ENCODE results near the gene RAMAC.

RAMAC gene

GRCh38 chr15:82960766-82961165, 25.2 kb upstream of the RAMAC start:
- Histone ChIP-seq H2AK5ac (ENCODE audit: low read length) (no peak overlapping the region), H3K4ac (ENCODE audit: low read depth, low read length) (no peak overlapping the region)
- WGBS (ENCODE audit: extremely low coverage, insufficient coverage, insufficient read length): no CpG with 5 or more reads among the region's 3 CpGs

GRCh38 chr15:82963471-82964341, 22.3 kb upstream of the RAMAC start:
- no peaks in the 10 kb centered on the region for H3K9me3 ChIP-seq (ENCODE audit: insufficient read depth, low read depth, low read length)
- no CpG with 5 or more reads among the region's 7 CpGs for WGBS (ENCODE audit: extremely low coverage, insufficient coverage, insufficient read length)

More at GRCh38 chr15:82960766-82961165, 25.2 kb upstream of the RAMAC start:
- H3K79me1 ChIP-seq (ENCODE audit: low read length): no peaks in the 10 kb centered on the region
- H3K18ac ChIP-seq (ENCODE audit: low read length): no peak overlapping the region
- H3K36me3 ChIP-seq (ENCODE audit: control insufficient read depth in 1 of 2, insufficient read depth in 2 of 2, low read length in 2 of 2): no peaks in the 10 kb centered on the region
- no peak overlapping the region for H4K12ac ChIP-seq (ENCODE audit: low read depth, low read length)
- no peaks in the 10 kb centered on the region for H3K79me2 ChIP-seq (ENCODE audit: control insufficient read depth, insufficient read depth, low read length, poor library complexity)
- H2BK12ac ChIP-seq (ENCODE audit: low read length): no peak overlapping the region
- H3K9ac ChIP-seq (ENCODE audit: low read length): no peak overlapping the region
- no peak overlapping the region for H3K14ac ChIP-seq (ENCODE audit: low read length)
- H3K27ac ChIP-seq (ENCODE audit: low read depth, low read length): no peak overlapping the region
- no peaks in the 10 kb centered on the region for H3K9me3 ChIP-seq (ENCODE audit: insufficient read depth, low read depth, low read length)
- H3K4me1 ChIP-seq (ENCODE audit: control insufficient read depth in 1 of 2, insufficient read depth in 2 of 2, low read length in 2 of 2): no peaks in the 10 kb centered on the region
- no peaks in the 10 kb centered on the region for H3K27me3 ChIP-seq (ENCODE audit: insufficient read depth, low read length)
- no peak overlapping the region for H2BK120ac ChIP-seq (ENCODE audit: insufficient read depth, low read length, poor library complexity)
- no peak overlapping the region for H4K91ac ChIP-seq (ENCODE audit: low read depth, low read length)
- H2AFZ ChIP-seq (ENCODE audit: insufficient read depth, low read length, poor library complexity): no peak overlapping the region
- H3K23ac ChIP-seq (ENCODE audit: low read length): no peak overlapping the region
- no peak overlapping the region for H3K4me3 ChIP-seq (ENCODE audit: low read depth, low read length)
- H2BK5ac ChIP-seq (ENCODE audit: low read depth, low read length, poor library complexity): no peak overlapping the region
- no peak overlapping the region for H4K8ac ChIP-seq (ENCODE audit: low read depth, low read length)
- H3K4me2 ChIP-seq (ENCODE audit: low read length): no peak overlapping the region
- no peak for DNase-seq

GRCh38 chr15:82964890-82965289, 21.1 kb upstream of the RAMAC start:
- WGBS (ENCODE audit: extremely low coverage, insufficient coverage, insufficient read length): no CpG with 5 or more reads among the region's 5 CpGs

More at GRCh38 chr15:82963471-82964341, 22.3 kb upstream of the RAMAC start:
- H3K27me3 ChIP-seq (ENCODE audit: insufficient read depth, low read length): no peaks in the 10 kb centered on the region
- H3K79me2 ChIP-seq (ENCODE audit: control insufficient read depth, insufficient read depth, low read length, poor library complexity): no peaks in the 10 kb centered on the region
- H2AK5ac ChIP-seq (ENCODE audit: low read length): no peak overlapping the region
- H3K27ac ChIP-seq (ENCODE audit: low read depth, low read length): no peak overlapping the region
- no peak overlapping the region for H3K4me3 ChIP-seq (ENCODE audit: low read depth, low read length)
- no peak overlapping the region for H3K4me2 ChIP-seq (ENCODE audit: low read length)
- no peak overlapping the region for H4K12ac ChIP-seq (ENCODE audit: low read depth, low read length)
- DNase-seq: no peak
- H2BK12ac ChIP-seq (ENCODE audit: low read length): no peak overlapping the region
- H3K4ac ChIP-seq (ENCODE audit: low read depth, low read length): no peak overlapping the region
- H3K4me1 ChIP-seq (ENCODE audit: control insufficient read depth in 1 of 2, insufficient read depth in 2 of 2, low read length in 2 of 2): no peaks in the 10 kb centered on the region
- H3K9ac ChIP-seq (ENCODE audit: low read length): no peak overlapping the region
- no peaks in the 10 kb centered on the region for H3K79me1 ChIP-seq (ENCODE audit: low read length)
- no peak overlapping the region for H2AFZ ChIP-seq (ENCODE audit: insufficient read depth, low read length, poor library complexity)
- H3K36me3 ChIP-seq (ENCODE audit: control insufficient read depth in 1 of 2, insufficient read depth in 2 of 2, low read length in 2 of 2): no peaks in the 10 kb centered on the region
- no peak overlapping the region for H2BK5ac ChIP-seq (ENCODE audit: low read depth, low read length, poor library complexity)
- no peak overlapping the region for H2BK120ac ChIP-seq (ENCODE audit: insufficient read depth, low read length, poor library complexity)
- no peak overlapping the region for H3K14ac ChIP-seq (ENCODE audit: low read length)
- H4K8ac ChIP-seq (ENCODE audit: low read depth, low read length): no peak overlapping the region
- no peak overlapping the region for H3K18ac ChIP-seq (ENCODE audit: low read length)
- H4K91ac ChIP-seq (ENCODE audit: low read depth, low read length): no peak overlapping the region
- H3K23ac ChIP-seq (ENCODE audit: low read length): no peak overlapping the region

GRCh38 chr15:82966671-82967071, 19.3 kb upstream of the RAMAC start:
- no peaks in the 10 kb centered on the region for H3K36me3 ChIP-seq (ENCODE audit: control insufficient read depth in 1 of 2, insufficient read depth in 2 of 2, low read length in 2 of 2)
- H4K8ac ChIP-seq (ENCODE audit: low read depth, low read length): no peak overlapping the region
- H3K9ac ChIP-seq (ENCODE audit: low read length): no peak overlapping the region
- no peak overlapping the region for H3K23ac ChIP-seq (ENCODE audit: low read length)
- no peak for DNase-seq
- no peak overlapping the region for H3K14ac ChIP-seq (ENCODE audit: low read length)
- H3K4ac ChIP-seq (ENCODE audit: low read depth, low read length): no peak overlapping the region
- H4K12ac ChIP-seq (ENCODE audit: low read depth, low read length): no peak overlapping the region
- no peaks in the 10 kb centered on the region for H3K79me2 ChIP-seq (ENCODE audit: control insufficient read depth, insufficient read depth, low read length, poor library complexity)
- no peak overlapping the region for H2AK5ac ChIP-seq (ENCODE audit: low read length)
- H2BK120ac ChIP-seq (ENCODE audit: insufficient read depth, low read length, poor library complexity): no peak overlapping the region
- no peak overlapping the region for H2AFZ ChIP-seq (ENCODE audit: insufficient read depth, low read length, poor library complexity)
- H3K27ac ChIP-seq (ENCODE audit: low read depth, low read length): no peak overlapping the region
- H3K18ac ChIP-seq (ENCODE audit: low read length): no peak overlapping the region
- no peak overlapping the region for H3K4me3 ChIP-seq (ENCODE audit: low read depth, low read length)
- H3K27me3 ChIP-seq (ENCODE audit: insufficient read depth, low read length): no peaks in the 10 kb centered on the region
- no peak overlapping the region for H4K91ac ChIP-seq (ENCODE audit: low read depth, low read length)
- H3K4me1 ChIP-seq (ENCODE audit: control insufficient read depth in 1 of 2, insufficient read depth in 2 of 2, low read length in 2 of 2): peaks cover 0 to 1% of the 10 kb centered on the region in 2 experiments
- no peak overlapping the region for H2BK12ac ChIP-seq (ENCODE audit: low read length)
- no peak overlapping the region for H2BK5ac ChIP-seq (ENCODE audit: low read depth, low read length, poor library complexity)
- peaks cover 2% of the 10 kb centered on the region for H3K79me1 ChIP-seq (ENCODE audit: low read length)
- H3K9me3 ChIP-seq (ENCODE audit: insufficient read depth, low read depth, low read length): no peaks in the 10 kb centered on the region
- no peak overlapping the region for H3K4me2 ChIP-seq (ENCODE audit: low read length)
- no CpG with 5 or more reads among the region's 4 CpGs for WGBS (ENCODE audit: extremely low coverage, insufficient coverage, insufficient read length)

More at GRCh38 chr15:82964890-82965289, 21.1 kb upstream of the RAMAC start:
- no peak overlapping the region for H3K4me2 ChIP-seq (ENCODE audit: low read length)
- H4K12ac ChIP-seq (ENCODE audit: low read depth, low read length): no peak overlapping the region
- no peak overlapping the region for H2BK12ac ChIP-seq (ENCODE audit: low read length)
- no peak overlapping the region for H3K18ac ChIP-seq (ENCODE audit: low read length)
- H3K36me3 ChIP-seq (ENCODE audit: control insufficient read depth in 1 of 2, insufficient read depth in 2 of 2, low read length in 2 of 2): no peaks in the 10 kb centered on the region
- no peaks in the 10 kb centered on the region for H3K79me1 ChIP-seq (ENCODE audit: low read length)
- H4K8ac ChIP-seq (ENCODE audit: low read depth, low read length): no peak overlapping the region
- no peaks in the 10 kb centered on the region for H3K27me3 ChIP-seq (ENCODE audit: insufficient read depth, low read length)
- H2AK5ac ChIP-seq (ENCODE audit: low read length): no peak overlapping the region
- no peak overlapping the region for H3K9ac ChIP-seq (ENCODE audit: low read length)
- H3K4me3 ChIP-seq (ENCODE audit: low read depth, low read length): no peak overlapping the region
- H3K4ac ChIP-seq (ENCODE audit: low read depth, low read length): no peak overlapping the region
- H2AFZ ChIP-seq (ENCODE audit: insufficient read depth, low read length, poor library complexity): no peak overlapping the region
- no peak overlapping the region for H3K14ac ChIP-seq (ENCODE audit: low read length)
- DNase-seq: no peak
- H4K91ac ChIP-seq (ENCODE audit: low read depth, low read length): no peak overlapping the region
- no peaks in the 10 kb centered on the region for H3K79me2 ChIP-seq (ENCODE audit: control insufficient read depth, insufficient read depth, low read length, poor library complexity)
- H2BK5ac ChIP-seq (ENCODE audit: low read depth, low read length, poor library complexity): no peak overlapping the region
- H3K23ac ChIP-seq (ENCODE audit: low read length): no peak overlapping the region
- H3K4me1 ChIP-seq (ENCODE audit: control insufficient read depth in 1 of 2, insufficient read depth in 2 of 2, low read length in 2 of 2): no peaks in the 10 kb centered on the region
- H3K9me3 ChIP-seq (ENCODE audit: insufficient read depth, low read depth, low read length): no peaks in the 10 kb centered on the region
- no peak overlapping the region for H2BK120ac ChIP-seq (ENCODE audit: insufficient read depth, low read length, poor library complexity)
- H3K27ac ChIP-seq (ENCODE audit: low read depth, low read length): no peak overlapping the region
